GM21390 (cell line): ENCODE measurements around the gene CDCA8.
"Not testable (repeated sequence)": the region's sequence is repeated elsewhere in the genome, so short reads cannot be mapped to it uniquely, and the experiment has no call there.

ENCODE experiments used
- ATAC-seq: cut with Tn5 transposase; IDR thresholded peaks from one replicate; pipeline ENCODE4 v1.9.1; 2021; ENCODE audit not compliant: unreplicated experiment

CDCA8 gene

DNA sequence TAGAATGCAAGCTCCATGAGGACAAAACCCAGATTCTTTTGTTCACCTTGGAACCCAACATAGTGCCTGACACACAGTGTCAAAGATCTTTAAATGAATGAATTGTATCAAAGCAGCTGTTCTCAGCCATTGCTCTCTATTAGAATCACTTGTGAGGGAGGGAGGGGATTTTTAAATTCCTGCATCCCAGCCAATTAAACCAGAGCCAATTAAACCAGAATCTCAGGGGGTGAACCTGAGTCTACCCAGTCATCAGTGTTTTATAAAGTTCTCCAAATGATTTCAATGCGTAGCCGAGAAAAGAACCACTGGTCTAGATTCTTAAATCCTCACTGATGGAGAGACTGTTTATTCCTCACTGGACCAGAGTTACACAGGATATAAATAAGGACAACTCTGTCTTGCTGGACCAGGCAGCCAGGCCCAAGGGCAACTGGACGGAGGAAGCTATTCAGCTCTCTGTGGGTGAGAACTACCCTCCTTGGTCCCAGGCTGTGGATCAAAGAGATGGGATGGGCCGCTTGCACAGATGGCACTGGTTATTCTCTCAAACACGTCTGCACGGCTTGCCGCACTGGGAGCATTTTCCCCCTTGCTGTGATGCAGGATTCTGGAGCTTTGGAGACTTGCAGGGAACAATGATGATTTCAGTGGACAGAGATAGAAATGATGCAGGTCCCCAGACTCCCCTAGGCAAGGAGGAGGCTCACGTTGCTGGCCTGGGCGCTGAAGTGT is 20.0 kb upstream of the CDCA8 start:
- ATAC-seq = no peak

DNA sequence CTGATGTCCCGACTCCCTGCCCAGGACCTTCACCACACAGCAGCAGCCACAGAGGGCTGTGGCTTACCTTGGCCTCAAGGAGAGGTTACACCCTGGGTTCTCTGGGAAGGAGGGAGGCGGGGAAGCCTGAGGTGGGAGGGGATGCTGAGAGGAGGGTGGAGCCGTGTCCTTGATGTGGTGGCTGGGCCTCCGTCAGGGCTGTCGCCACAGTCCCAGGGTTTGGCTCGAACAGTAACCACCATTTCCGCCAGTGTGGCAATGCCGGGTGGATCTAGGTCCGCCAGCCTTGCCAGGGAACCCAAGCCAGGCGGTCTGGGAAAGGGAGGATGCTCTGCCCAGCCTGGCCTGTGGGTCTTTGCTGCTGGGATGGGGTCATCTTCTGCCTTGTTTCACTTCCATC is 18.4 kb upstream of the CDCA8 start:
- no peak for ATAC-seq

DNA sequence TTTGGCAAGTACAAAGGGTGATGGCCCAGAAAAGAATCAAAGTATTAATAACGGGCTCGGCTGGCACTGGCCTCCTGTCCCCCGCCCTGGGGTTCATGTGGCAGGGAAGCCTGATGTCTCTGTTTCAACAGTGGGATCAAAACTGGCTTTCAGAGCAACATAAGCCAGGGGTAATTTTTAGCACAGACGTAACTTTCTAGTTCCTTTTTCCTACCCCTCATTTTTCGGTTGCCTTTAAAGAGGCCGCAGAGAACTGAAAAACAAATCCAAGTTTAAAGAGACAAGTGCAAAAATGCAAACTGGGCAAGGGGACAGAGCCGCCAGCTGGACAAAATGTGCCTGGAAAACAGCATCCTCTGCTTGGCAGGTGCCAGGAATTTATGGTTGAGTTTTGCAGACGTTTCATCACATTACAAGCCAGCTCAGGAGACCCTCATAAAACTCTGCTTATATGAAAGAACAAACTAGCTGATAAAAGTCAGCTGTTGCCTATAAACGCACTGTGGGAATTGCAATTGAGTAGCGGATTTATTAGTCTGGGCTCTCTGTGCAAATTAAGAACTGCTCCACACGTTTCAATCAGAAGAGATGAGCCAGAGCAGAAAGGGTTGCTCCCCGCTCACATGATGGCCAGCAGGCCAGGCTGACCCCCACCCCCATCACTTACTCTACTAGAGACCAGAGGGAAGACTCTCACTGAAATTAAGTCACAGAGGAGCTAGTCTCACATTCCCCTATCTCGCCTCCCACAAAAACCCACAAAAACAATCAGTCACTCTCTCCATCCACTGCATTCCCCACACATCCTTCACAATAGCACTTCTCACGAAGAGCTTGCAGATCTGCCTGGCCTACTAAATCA is 15.8 kb upstream of the CDCA8 start:
- ATAC-seq = peak; percentile 60

DNA sequence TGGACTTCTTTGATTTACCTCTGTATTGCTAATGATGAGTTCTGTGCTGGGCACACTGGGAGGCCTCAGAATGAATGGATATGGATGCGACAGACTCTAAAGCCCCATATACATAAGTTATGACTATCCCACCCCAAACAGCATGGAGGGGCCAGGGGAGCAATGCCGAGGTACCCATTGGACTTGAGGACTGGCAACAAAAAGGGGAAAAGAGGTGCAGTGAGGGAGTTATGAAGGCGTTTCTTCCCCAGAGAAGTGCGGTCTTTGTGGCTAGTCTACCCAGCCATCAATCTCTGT is 15.2 kb upstream of the CDCA8 start:
- ATAC-seq = no peak

DNA sequence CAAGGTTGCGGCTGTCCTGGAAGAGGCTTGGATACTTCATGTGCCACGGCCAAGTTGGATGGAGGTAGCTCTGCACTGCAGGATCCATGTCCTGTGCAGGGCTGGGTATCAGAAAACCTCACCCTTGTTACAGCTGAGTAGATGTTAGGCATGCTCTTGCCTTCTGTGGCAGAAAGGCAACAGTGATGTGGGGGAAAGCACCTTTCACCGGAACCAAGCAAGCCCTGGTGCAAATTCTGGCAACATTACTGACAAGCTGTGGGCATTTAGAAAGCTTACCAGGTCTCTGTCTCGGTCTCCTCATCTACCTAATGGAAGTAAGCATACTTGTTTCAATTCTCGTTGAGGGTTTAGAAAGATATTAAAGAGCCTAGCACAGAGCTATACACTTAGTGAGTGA is 14.5 kb upstream of the CDCA8 start:
- ATAC-seq = no peak

DNA sequence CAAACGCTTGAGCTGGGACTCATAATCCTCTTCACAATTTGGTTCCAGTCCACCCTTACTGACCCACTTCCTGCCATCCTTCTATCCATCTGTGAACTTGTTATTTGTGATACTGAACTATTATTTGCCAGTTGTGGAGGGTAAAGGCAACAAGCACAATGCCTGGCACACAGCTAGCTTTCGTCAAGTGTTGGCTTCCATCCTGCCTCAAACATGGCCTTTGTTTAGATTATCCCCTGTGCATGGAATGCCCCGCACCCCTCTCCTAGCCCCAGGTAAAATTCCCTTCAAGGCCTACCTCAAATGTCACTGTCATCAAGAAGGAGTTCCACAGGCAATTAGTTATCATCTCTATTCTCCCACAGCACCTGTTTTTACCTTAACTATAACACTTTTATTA is 11.4 kb upstream of the CDCA8 start:
- ATAC-seq = no peak

DNA sequence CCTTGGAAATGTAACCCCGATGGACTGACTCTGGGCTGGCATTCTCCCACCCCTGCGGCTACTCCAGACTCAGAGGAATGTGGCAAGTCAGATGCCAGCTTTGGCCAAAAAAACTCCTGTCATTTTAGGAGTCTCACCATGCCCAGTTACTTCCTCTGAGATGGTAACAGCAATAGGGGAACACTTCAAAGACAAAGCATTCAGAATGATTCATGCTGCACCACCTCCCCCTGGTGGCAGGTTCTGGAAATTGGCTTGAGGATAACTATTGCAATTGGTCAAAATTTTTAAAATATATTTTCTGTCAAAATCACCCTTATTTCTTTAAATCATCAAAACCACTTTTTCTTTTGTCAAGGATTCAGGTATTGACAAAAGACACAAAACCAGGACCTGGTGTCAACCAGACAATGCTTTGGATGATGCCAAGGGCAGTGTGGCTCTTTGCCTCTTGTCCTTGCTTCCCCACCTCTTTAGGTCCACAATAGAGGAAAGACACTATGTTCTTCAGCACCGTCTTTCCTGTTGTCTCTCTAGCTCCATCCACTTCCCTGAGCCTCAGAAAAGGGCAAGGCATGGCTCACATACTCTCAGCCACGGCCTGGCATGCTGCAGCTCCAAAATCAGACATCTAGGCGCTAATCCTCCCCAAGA is 9.9 kb upstream of the CDCA8 start:
- ATAC-seq = no peak

DNA sequence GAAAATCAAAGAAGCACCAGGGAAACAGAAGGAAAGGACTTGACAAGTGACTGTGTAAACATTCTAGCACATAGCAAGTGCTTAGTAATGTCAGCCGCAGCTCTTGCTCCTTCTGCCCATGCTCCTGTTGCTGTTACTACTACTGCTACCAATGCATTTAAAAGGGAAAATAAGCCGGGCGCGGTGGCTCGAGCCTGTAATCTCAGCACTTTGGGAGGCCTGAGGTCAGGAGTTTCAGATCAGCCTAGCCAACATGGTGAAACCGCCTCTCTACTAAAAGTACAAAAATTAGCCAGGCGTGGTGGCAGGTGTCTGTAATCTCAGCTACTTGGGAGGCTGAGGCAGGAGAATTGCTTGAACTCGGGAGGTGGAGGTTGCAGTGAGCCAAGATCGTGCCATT is 8.1 kb upstream of the CDCA8 start:
- ATAC-seq = not testable (repeated sequence)

DNA sequence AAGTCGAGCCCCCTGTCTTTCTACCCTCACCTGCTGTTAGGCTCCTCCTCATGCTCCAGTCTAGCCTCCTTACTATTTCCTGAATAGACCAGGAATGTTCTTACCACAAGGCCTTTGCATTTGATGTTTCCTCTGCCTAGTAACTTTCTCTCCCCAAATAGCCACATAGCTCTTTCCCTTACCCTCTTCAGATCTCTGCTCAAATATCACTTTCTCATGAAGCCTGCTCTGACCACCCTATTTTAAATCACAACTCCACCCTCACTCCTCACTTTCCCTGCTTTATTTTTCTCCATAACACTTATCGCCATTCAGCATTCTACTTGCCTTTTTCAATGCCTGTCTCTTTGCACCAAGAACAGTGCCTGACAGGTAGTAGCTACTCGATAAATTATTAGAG is 6.6 kb upstream of the CDCA8 start:
- no peak for ATAC-seq

DNA sequence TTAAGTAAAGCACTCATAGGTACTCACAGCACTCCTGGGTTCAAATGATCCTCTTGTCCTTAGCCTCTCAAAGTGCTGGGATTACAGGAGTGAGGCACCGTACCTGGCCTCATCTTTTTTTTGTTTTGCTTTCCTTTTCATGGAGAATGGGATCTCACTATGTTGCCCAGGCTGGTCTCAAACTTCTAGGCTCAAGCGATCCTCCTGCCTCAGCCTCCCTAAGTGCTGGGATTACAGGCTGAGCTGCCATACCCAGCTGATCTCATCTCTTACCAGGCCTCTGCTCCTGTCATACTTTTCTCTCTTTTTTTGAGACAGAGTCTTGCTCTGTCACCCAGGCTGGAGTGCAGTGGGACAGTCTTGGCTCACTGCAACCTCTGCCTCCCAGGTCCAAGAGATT is 4.6 kb upstream of the CDCA8 start:
- ATAC-seq = not testable (repeated sequence)

DNA sequence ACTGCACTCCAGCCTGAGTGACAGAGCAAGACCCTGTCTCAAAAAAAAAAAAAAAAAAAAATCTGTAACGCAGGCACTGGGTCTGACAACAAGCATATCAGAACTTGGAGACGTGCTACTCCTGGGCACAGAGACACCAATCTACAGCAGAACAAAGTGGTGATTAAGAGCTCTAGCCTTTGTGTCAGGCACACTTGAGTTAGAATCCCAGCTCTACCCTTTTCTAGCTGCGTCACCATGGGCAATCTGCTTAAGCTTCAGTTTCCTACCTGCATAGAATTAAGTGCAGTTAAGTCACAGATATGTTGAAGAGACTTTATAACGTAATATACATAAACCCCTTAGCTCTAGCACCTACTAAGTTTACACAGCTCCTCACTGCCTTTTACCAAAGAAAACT is 3.4 kb upstream of the CDCA8 start:
- no peak for ATAC-seq

DNA sequence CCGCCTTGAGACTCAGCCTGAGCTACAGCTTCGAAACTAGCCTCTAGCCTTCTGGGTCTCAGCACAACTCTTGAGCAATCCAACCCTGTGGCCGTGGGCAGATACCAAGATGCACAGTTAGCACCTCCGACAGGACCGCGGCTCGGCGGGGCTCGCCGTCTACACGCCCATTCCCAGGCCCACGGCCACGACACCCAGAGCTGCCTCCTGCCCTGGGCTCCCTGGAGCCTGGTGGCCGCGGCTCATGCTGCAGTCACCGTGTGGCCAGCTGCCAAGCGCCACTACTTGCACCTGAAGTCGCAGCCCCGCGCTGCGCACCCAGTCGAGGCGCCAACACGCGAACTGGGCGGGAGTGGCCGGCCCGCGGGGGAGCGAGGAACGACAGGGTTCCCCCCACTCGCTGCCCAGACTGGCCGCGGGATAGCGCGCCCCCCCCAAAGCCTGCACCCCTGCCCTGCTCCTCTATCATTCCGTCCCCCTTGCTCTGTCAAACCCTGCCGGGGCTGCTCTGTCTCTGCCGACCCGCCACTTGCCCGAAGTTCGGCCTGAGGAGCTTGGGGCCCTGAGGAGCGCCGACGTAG is 729 bp upstream of the CDCA8 start:
- no peak for ATAC-seq

DNA sequence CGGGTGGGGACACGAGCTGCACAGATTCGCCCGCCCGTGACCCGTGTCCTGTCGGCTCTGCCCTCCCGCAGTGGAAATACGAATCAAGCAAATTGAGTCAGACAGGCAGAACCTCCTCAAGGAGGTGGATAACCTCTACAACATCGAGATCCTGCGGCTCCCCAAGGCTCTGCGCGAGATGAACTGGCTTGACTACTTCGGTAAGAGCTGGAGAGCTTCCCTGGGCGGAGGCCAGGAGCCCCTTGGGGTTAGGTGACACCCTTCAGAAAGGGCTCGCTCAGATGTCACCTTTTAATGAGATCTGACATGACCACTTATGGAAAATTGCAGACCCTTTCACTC is 489 bp downstream of the CDCA8 start:
- ATAC-seq = no peak

DNA sequence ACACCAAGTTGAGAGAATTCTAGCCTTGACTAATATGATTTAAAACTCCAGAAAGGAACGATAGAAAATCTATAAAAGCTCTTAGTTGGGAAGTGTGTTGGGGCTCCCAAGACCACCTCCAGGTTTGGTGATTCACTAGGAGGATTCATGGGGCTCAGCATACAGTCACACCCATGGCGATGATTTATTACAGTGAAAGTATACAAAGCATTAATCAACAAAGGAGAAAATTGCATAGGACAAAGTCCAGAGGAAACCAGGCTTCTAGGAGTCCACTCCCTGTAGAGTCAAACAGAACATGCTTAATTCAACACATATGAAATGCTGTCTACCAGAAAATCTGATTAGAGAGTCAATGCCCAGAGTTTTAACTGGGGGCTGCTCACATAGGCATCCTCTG is 4.8 kb downstream of the CDCA8 start:
- no peak for ATAC-seq

DNA sequence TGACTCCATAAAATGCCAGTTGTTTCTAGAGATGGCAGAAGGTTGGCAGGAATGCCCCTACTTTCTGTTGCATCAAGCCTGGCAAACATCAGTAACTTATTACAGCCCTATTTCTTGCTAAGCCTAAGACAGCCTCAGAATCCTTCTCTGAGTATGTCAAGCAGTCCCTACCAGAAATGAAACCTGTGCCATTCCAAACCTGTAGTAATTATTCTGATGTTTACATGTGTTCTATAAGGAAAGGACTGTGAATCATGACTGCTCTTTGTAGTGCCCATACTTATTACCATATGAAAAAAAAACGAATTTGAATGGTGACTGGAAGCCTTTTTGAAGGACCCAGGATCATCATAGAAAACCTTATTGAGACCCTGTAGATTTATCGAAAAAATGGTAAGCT is 5.4 kb downstream of the CDCA8 start:
- no peak for ATAC-seq

DNA sequence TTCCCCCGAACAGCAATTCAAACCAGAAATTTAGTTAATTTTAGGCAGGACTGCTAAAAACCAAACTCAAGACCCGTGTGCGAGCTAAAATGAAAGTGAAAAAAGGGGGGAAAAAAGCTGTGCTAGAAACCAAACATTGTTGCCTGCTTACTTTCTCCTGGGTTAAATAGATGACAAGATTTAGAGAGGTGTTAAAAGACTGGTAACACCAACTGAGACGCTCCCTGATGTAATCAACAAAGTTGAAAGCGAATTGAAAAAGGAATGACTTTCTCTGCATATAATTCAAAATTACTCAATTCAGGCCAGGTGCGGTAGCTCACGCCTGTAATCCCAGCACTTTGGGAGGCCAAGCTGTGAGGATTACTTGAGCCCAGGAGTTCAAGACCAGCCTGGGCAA is 6.8 kb downstream of the CDCA8 start:
- no peak for ATAC-seq

DNA sequence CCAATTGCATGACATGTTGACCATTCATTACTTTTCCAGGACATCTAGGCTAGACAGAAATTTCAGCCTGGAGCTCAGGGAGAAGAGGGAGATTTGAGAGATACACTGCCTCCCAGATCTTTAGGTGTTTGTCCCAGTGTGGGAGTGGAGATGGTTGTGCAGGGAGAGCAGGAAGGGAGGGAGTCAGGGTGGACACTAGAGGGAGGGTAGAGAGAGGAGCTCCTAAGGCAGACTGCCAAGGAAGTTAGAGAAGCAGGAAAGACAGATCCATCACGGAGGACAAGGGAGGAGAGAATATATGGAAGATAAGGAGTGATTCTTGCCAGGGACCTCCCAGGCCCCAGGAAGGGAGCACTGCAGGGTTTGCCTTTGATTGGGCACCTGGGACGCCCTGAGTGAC is 8.7 kb downstream of the CDCA8 start:
- no peak for ATAC-seq

DNA sequence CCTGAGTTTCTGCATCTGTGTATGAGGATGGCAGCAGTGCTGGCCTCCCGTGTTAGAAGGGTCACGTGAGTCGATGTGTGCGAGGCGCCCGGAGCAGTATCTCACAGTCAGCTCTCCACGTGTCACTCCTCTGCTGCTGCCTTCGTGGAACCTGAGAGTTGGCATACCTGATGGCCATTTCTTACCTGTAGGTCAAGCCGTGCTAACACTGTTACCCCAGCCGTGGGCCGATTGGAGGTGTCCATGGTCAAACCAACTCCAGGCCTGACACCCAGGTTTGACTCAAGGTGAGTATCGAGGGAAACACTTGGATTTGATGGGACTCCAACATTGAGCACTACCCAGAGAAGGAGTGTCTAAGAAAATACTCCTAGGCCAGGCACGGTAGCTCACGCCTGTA is 10.7 kb downstream of the CDCA8 start:
- no peak for ATAC-seq

DNA sequence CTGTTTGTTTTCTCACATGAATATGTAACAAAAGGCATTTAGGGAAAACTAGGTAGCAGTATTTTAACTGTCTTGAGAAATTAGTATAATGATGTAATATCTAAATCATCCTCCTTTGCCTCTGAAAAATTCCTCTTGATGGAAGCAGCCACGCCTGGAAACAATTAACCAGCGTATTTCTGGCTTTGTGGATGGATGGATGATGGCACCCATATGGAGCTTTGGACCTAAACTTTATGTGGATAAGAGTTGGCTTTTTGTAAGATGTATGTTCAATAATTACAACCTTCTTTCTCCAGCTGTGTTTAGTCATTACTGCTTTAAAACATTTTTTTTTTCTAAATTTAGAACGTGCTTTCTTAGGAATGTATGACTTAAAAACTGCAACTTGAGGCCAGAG is 12.7 kb downstream of the CDCA8 start:
- no peak for ATAC-seq

DNA sequence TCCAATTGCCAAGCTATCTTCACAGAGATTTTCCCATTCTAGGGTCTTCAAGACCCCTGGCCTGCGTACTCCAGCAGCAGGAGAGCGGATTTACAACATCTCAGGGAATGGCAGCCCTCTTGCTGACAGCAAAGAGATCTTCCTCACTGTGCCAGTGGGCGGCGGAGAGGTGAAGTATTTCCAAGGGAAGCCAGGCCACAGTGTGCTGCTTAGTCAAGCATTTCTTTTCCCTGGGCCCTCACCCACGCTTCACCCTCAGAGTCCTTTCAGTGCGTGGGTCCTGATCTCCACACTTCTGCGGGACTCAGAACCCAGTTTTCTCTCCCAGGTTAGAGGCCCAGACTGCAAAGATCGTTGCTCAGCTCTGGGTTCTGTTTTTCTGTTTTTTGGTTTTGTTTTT is 13.1 kb downstream of the CDCA8 start:
- ATAC-seq = no peak

DNA sequence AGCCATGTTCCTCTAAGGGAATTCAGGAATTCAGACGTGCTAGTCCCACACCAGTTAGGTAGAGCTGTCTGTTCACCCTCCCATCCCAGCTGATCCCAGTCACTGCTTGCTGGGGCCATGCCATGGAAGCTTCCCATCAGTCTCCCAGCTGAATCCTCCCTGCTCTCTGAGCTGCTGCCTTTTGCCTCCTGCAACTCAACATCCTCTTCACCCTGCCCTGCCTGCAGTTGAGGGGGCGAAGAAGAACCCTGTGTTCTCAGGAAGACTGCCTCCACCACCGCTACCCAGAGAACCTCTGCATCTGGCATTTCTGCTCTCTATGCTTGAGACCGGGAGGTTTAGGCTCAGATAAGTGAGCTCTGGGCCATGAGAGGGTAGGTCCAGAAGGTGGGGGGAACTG is 16.2 kb downstream of the CDCA8 start:
- ATAC-seq = no peak

DNA sequence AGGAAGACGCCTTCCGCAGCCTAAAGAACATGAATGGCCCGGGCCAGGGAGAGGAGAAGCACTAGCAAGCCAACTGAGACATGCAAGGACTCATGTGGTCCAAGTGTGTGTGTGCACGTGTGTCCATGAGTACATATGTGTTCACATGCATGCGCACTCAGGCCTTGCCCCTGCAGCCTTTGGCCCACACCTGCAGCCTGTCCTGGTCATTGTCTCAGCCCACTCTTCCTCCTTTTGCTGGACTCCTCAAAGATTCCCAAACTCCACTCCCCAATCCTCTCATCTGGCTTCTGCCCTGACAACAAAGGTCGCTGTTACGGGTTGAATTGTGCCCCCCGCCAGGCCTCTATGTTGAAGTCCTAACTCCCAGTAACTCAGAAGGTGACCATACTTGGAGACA is 21.9 kb downstream of the CDCA8 start:
- ATAC-seq = no peak
